GM18526 (cell line): ENCODE measurements around the gene TMC1.

Source experiments
- POLR2A ChIP-seq: IDR thresholded peaks from 3 replicates; pipeline ENCODE4 v1.6.1; 2011; ENCODE audit not compliant: insufficient read length; ENCODE audit errors: extremely low read depth

TMC1 gene

DNA sequence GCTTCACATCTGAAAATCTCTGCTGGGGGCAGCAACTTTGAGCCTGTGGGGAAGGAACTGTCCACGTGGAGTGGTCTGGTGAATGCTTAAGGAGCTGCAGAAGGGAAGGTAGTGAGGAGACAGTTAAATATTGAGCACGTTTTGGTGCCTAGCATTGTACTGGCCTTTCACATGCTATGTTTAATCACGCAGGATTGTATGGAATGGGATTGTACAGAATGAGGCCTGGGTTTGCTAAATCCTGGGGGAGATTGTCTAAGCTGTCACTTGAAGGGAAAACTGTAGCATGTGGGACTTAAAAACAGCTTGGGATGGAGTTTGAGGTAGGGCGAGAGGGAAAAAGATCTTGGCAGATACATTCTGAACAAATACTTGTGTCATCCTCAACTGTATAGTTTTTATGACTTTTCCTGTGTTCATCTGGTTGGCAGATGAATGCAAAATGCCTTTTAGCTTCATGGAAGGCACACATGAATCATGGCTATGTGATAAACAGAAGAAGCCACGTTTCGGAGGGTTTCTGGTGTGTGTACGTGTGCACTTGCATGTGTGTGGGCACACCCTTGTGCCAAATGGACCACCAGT, 106.6 kb downstream of the TMC1 start:
- TF ChIP-seq POLR2A: no peak

DNA sequence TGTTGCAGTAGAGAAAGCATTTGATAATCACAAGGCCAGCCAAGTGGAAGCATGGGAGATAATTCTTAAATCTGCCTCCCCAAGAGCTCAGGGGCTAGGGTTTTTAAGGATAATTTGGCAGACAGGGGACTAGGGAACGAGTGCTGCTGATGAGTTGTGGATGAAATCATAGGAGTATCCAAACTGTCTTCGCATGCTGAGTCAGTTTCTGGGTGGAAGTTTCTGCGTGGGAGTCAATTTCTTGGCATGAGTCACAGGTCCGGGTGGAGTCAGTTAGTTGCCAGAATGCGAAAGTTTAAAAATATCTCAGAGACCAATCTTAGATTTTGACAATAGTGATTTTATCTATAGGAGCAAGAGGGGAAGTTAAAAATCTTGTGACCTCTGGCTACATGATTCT, 112.6 kb downstream of the TMC1 start:
- TF ChIP-seq POLR2A: no peak

DNA sequence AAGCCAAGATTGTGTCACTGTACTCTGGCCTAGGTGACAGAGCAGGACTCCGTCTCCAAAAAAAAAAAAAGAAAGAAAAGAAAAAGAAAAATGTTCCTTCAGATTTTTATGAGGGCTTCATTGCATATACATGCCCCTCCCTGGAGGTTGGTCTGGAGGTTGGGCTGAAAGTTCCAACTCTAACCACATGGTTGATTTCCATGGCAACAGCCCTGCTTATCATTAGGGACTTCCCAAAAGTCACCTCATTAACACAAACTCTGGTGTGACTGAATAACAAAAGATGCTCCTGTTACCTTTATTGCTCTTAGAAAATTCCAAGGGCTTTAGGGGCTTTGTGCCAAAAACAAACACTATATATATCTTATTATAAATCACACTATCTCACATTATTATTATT, 113.8 kb downstream of the TMC1 start:
- no peak for TF ChIP-seq POLR2A

DNA sequence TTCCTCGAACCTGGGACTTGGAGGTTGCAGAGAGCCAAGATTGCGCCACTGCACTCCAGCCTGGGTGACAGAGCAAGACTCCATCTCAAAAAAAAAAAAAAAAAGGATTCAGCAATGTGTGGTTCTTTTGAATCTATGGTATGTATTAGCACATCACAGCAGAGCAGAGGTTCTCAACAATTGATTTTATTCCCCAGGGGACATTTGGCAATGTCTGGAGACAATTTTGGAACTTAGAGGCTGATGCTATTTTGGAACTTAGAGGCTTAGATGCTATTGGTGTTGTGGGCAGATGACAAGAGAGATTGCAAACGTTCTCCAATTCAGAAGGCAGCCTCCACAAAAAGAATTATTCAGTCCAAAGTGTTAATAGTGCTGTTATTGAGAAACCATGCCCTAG, 115.2 kb downstream of the TMC1 start:
- no peak for TF ChIP-seq POLR2A

GRCh38 chr9:72643651-72644050, 122.2 kb downstream of the TMC1 start:
- no peak for TF ChIP-seq POLR2A

DNA sequence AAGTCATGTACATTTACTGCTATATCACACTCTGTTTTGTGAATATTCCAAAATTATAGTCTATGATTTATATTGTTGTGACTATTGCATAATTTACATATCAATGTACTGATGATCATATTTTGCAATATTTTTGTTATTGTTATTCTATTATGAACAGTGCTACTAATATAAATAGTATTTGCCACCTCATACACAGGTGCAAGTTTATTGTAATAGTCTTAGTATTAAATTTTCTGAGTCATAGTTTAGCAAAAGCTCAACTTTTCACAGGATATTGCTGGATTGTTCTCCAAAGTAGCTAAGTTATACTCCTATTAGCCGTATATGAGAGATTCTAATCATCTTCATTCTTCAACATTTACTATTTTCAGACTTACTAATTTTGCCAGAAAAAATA, 124.7 kb downstream of the TMC1 start:
- TF ChIP-seq POLR2A: no peak

- no peak for TF ChIP-seq POLR2A
Observed at GRCh38 chr9:72648324-72649126, 127.1 kb downstream of the TMC1 start.

- TF ChIP-seq POLR2A: no peak
Observed at GRCh38 chr9:72649127-72649442, 127.7 kb downstream of the TMC1 start.

- TF ChIP-seq POLR2A: no peak
Observed at GRCh38 chr9:72650206-72650605, 128.8 kb downstream of the TMC1 start.

DNA sequence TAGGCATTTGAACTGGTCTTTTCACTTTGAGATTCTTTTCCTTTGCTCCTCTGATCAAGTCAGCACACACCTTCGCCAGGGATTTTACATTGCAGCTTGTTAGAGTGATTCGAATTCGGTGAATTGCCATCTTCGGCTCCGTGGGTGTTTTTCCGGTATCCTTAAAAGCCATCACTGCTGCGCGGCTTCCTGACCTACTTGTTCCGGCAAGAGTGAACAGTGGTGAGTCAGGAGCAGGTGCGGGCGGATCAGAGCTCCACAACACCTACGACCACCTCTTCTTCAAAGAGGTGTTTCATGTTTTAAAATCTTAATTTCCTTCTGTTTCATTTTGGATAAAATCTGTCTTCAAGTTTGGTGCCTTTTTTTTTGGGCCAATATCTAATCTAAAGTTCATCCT, 134.6 kb downstream of the TMC1 start:
- no peak for TF ChIP-seq POLR2A

DNA sequence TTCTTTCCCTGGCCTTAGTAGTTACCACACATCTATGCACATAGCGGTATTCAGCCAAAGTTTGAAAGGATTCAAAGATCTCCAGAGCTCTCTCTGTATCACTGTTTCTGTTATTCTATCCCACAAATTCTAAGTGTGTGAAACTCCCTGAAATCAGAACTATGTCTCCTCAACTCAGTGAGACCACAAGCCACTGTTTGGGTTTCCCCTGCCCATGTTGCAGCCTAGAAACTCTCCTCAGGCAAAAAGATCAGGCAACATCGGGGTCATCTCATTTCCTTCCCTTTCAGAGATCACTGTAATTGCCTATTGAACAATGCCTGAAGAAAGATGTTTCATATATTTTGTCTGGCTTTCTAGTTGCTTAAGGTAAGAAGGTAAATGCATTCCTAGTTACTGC, 135.6 kb downstream of the TMC1 start:
- TF ChIP-seq POLR2A: no peak

GRCh38 chr9:72658703-72659102, 137.3 kb downstream of the TMC1 start:
- TF ChIP-seq POLR2A: no peak

DNA sequence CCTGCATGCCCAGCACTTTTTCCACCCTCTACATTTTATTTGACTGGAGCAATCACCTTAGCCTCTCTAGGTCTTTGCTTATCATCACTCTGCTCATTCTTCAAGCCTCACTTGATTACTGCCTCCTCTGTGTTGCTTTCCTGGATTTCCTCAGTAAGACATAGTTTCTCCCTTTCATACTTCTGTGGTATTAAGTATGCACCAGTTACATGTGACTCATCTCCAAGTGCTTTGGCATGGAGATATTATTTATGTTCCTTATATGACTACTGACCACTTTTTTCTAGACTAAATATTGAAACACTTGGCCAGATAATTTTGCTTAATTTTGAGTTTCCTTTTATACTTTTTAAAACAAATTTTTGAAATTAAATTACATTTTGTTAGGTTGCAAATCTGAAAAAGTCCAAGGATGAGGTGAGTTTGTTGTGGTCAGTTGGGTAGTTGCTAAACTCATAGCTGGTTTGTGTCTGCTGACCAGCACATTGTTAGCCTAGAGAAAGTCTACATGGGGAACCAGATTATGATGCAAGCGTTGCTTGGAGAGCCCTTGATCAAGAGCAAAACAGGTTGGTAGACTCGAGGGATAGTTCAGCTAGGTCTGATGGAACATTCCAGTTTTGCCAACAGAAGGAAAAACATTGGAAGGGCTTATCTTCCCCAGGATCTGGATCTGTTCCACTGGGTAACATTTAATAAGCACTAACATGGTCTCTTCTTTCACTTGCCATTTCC, 140.2 kb downstream of the TMC1 start:
- TF ChIP-seq POLR2A: no peak

GRCh38 chr9:72665421-72665820, 144.0 kb downstream of the TMC1 start:
- no peak for TF ChIP-seq POLR2A

DNA sequence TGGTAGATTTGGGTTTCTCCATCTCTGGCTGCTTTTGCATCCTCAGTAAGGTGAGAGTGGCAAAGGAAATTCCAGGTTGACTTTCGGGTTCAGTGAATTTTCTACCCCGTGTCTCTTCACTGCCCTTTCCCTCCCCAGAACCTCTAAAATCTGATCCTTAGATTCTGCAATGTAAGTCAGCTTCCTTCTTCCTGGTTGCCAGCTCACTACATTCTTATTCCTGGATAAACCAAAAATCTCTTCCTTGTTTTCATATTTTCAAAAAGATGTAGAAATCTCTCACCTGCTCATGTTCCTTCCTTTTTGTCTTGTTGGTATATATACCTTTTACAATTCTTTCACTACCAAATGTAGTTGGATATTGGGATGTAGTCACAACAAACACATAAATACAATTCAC, 145.8 kb downstream of the TMC1 start:
- TF ChIP-seq POLR2A: no peak

DNA sequence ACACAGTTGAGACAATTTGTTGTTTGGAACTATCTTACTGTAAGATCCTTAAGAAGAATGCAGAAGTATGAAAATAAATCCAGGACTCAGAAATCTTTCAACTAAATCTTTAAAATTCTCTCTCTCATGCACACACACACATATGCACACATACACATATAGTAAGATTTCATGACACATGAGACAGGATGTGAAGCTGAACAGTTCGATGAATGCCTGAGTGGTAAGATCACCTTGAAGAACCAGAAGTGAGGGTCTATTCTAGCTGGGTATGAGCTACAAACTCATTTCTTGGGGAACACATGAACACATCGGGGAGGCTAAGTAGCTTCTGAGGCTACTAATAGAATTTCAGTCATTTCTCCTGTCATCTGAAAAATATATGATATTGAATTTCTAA, 153.6 kb downstream of the TMC1 start:
- no peak for TF ChIP-seq POLR2A
